ENCODE results near the gene GUCY1B1. TPM values are rescaled to one million over a fixed set of nuclear protein-coding genes. Genes with fewer than 3 reads are reported as not detected.

The GUCY1B1 gene
- polyA plus RNA-seq, 1 donor from 2014 or later: 13.6 TPM

- no peaks in the 10 kb centered on the region for H3K9me3 ChIP-seq (ENCODE audit: low read length)
- TF ChIP-seq REST (IDR thresholded peaks at IDR 0.05; ENCODE audit: borderline replicate concordance) (no peak), POLR2AphosphoS5 (IDR thresholded peaks at IDR 0.05) (no peak), EZH2 (IDR thresholded peaks at IDR 0.05; ENCODE audit: borderline replicate concordance, insufficient read depth, low read length, poor library complexity, severe bottlenecking) (no peak), TAF1 (IDR thresholded peaks at IDR 0.05; ENCODE audit: low read depth) (no peak), CTCF (IDR thresholded peaks at IDR 0.05; ENCODE audit: poor library complexity, severe bottlenecking) (no peak), EP300 (conservative IDR thresholded peaks at IDR 0.05; ENCODE audit: poor library complexity, severe bottlenecking) (no peak), SMC3 (conservative IDR thresholded peaks at IDR 0.05; ENCODE audit: poor library complexity) (no peak), RAD21 (conservative IDR thresholded peaks at IDR 0.05) (no peak), MXI1 (conservative IDR thresholded peaks at IDR 0.05; ENCODE audit: poor library complexity, severe bottlenecking) (no peak)
- H3F3A ChIP-seq (ENCODE audit: insufficient read depth, low read length, poor library complexity, severe bottlenecking): no peaks in the 10 kb centered on the region
- H3K9ac ChIP-seq (ENCODE audit: low read length): no peak overlapping the region
- no peak overlapping the region for H2AFZ ChIP-seq (ENCODE audit: low read depth, low read length)
- H3K27me3 ChIP-seq (ENCODE audit: insufficient read depth, low read depth, low read length): no peaks in the 10 kb centered on the region
- no peaks in the 10 kb centered on the region for H3K79me2 ChIP-seq (replicated peaks; ENCODE audit: insufficient read depth, low read length)
- H3K4me2 ChIP-seq (ENCODE audit: low read length): no peak overlapping the region
- no peaks in the 10 kb centered on the region for H3K36me3 ChIP-seq (ENCODE audit: insufficient read depth, low read length)
- no peak overlapping the region for H3K27ac ChIP-seq (ENCODE audit: low read length)
- H3K9me2 ChIP-seq (ENCODE audit: insufficient read depth, low read length): no peaks in the 10 kb centered on the region
- no peak overlapping the region for H3K4me3 ChIP-seq (ENCODE audit: low read length)
- no peaks in the 10 kb centered on the region for H4K20me1 ChIP-seq (ENCODE audit: insufficient read depth)
Measured at GRCh38 chr4:155784637-155785036, 25.8 kb downstream of the GUCY1B1 start.

GRCh38 chr4:155785828-155786227 is 27.0 kb downstream of the GUCY1B1 start:
- Histone ChIP-seq H3K9me2 (ENCODE audit: insufficient read depth, low read length) (no peaks in the 10 kb centered on the region), H4K20me1 (ENCODE audit: insufficient read depth) (no peaks in the 10 kb centered on the region), H2AFZ (ENCODE audit: low read depth, low read length) (no peak overlapping the region), H3K36me3 (ENCODE audit: insufficient read depth, low read length) (no peaks in the 10 kb centered on the region), H3K9ac (ENCODE audit: low read length) (no peak overlapping the region), H3K4me2 (ENCODE audit: low read length) (no peak overlapping the region), H3K27ac (ENCODE audit: low read length) (no peak overlapping the region), H3F3A (ENCODE audit: insufficient read depth, low read length, poor library complexity, severe bottlenecking) (no peaks in the 10 kb centered on the region), H3K27me3 (ENCODE audit: insufficient read depth, low read depth, low read length) (no peaks in the 10 kb centered on the region), H3K79me2 (replicated peaks; ENCODE audit: insufficient read depth, low read length) (no peaks in the 10 kb centered on the region), H3K9me3 (ENCODE audit: low read length) (no peaks in the 10 kb centered on the region), H3K4me3 (ENCODE audit: low read length) (no peak overlapping the region)
- TF ChIP-seq SMC3 (conservative IDR thresholded peaks at IDR 0.05; ENCODE audit: poor library complexity) (no peak), REST (IDR thresholded peaks at IDR 0.05; ENCODE audit: borderline replicate concordance) (no peak), POLR2AphosphoS5 (IDR thresholded peaks at IDR 0.05) (no peak), EP300 (conservative IDR thresholded peaks at IDR 0.05; ENCODE audit: poor library complexity, severe bottlenecking) (no peak), EZH2 (IDR thresholded peaks at IDR 0.05; ENCODE audit: borderline replicate concordance, insufficient read depth, low read length, poor library complexity, severe bottlenecking) (no peak), TAF1 (IDR thresholded peaks at IDR 0.05; ENCODE audit: low read depth) (no peak), CTCF (IDR thresholded peaks at IDR 0.05; ENCODE audit: poor library complexity, severe bottlenecking) (no peak), RAD21 (conservative IDR thresholded peaks at IDR 0.05) (no peak), MXI1 (conservative IDR thresholded peaks at IDR 0.05; ENCODE audit: poor library complexity, severe bottlenecking) (no peak)
